HG02623 (cell line): ENCODE data around the gene OSBP2.

Source experiments
- ATAC-seq: cut with Tn5 transposase; IDR thresholded peaks from one replicate; pipeline ENCODE4 v1.9.1; 2021; ENCODE audit warnings: moderate library complexity; ENCODE audit not compliant: unreplicated experiment

OSBP2 gene

GRCh38 chr22:30806391-30806861 lies 111.8 kb downstream of the OSBP2 start:
- ATAC-seq = no peak

- no peak for ATAC-seq
These were observed 114.4 kb downstream of the OSBP2 start for GRCh38 chr22:30809086-30809485.

DNA sequence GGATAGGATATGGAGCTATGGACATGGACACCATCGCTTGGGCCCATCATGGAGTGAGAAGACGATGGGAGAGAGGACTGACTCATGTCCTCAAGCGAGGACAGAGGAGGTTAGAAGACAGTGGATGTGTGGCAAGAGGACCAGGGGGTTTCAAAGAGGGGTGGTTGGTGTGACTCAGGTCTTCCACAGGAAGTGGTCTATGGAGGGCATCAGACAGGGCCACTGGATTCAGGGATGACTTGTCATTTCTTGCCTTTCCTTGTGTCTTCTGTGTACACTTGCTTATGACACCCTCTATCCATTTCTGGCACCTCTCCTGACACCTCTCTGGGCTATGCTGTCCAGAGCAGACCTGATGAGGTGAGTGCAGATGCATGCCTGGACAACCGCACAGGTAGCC lies 115.4 kb downstream of the OSBP2 start:
- ATAC-seq = no peak

GRCh38 chr22:30813936-30814335 lies 119.3 kb downstream of the OSBP2 start:
- ATAC-seq = no peak

DNA sequence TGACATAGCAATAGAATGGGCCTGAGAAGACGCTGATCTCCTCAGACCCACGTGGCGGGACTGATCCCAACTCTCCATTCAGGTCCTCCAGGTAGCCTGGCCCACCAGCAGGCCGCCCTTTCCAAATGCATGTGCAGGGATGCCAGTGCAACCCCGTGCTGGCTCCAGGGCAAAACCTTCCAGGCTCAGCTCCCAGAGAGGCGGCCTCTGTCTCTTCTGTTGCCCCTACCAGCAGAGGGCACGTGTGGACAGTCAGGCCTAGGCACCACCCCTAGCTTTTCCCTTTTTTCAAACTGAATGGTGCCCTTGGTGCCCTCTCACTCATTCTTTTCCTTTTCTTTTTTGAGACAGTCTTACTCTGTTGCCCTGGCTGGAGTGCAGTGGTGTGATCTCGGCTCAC lies 121.7 kb downstream of the OSBP2 start:
- ATAC-seq = no peak

DNA sequence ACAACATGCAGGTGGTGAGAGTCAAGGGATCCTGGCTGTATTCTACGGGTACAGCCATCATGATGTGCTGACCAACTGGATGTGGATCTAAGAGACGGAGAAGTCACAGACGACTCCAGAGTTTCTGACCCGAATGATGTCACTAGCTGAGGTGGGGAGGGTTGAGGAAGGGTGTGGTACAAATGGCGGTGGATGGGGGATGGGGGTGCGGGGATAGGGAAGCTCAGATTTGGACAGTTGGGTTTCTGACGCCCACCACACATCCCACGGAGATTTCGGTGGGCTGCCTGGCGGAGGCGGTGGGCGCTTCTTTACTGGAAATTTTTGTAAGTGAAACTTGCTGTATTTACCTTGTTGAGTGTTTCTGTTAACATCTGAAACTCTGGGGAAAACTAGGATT lies 126.7 kb downstream of the OSBP2 start:
- no peak for ATAC-seq

DNA sequence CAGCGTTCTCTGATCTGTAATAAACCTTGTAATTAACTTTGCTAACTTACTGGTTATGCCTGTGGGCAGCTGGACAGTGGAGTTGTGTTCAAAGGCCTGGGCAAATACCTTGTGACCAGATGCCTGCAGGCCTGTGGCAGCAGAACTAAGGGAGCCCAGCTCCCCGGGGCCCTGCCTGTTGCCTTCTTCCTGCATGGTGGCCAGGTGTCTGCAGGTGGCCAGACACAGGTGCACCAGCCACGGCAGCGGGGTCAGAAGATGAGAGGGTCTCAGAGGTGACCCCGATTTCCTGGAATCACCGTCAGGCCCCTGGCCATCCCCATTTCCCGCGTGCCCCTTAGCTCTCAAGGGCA lies 127.2 kb downstream of the OSBP2 start:
- no peak for ATAC-seq

- no peak for ATAC-seq
These were observed 127.7 kb downstream of the OSBP2 start for GRCh38 chr22:30822216-30823014.

GRCh38 chr22:30823015-30823370 lies 128.3 kb downstream of the OSBP2 start:
- no peak for ATAC-seq

DNA sequence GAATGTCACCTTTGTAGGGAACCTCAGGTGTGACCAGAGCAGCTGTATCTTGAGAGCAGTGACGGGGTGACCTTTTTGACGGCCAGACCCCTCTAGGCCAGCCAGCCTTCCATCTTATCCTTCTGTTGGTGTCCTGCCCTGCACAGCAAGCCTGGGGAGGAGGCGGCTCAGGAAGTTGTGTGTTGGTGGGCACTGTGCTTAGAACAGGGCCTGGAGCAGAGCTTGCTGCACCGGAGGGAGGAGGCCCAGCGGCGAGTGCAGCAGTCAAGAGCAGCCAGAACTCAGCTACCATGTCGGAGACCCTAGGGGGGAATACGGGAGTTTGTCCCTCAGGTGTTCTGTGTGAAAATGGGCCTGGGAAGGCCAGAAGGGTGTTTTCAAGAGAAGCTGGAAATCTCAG lies 129.4 kb downstream of the OSBP2 start:
- no peak for ATAC-seq

DNA sequence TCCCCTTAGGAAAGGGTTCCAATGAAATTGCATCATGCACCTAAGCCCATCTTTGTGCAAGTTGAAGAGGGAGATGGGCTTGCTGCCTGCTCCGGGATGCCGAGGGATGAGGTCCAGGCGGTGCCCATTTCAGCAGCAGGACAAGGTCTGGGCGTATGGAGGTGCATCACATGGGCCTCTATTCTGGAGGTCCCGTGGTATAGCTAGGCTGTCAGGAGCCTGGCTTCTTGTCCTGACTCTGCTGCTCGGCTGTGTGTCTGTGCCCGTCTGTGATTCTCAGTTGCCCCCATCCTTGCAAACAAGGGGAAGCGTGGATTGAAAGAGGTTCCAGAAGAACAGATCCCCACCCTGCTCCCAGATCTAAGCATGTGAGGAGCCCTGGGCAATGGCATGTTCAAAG lies 130.0 kb downstream of the OSBP2 start:
- ATAC-seq = no peak

GRCh38 chr22:30825711-30826505 lies 131.2 kb downstream of the OSBP2 start:
- ATAC-seq = no peak

GRCh38 chr22:30826670-30827355 lies 132.1 kb downstream of the OSBP2 start:
- ATAC-seq = no peak

DNA sequence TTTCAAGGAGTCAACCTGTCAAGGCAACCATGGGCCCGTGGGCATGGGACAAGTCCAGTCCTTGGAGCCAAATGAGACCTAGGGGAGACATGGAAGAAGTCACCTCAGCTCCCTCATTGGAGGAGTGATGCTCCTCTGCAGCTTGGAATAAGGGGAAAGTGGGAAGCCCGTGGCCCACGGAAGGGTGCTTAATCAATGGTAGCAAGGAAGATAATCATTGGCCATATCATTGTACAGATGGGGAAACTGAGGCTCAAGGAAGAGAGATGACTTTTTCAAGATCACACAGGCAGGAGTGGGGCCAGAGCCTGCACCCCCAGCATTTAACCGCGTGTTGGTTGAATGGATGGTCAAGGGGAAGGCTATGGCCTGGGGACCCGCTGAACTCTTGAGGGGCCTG lies 133.0 kb downstream of the OSBP2 start:
- ATAC-seq = no peak

- ATAC-seq = no peak
These were observed 133.8 kb downstream of the OSBP2 start for GRCh38 chr22:30828187-30829155.

GRCh38 chr22:30829901-30830550 lies 135.4 kb downstream of the OSBP2 start:
- ATAC-seq = no peak

- ATAC-seq = no peak
These were observed 136.2 kb downstream of the OSBP2 start for GRCh38 chr22:30830907-30831306.

DNA sequence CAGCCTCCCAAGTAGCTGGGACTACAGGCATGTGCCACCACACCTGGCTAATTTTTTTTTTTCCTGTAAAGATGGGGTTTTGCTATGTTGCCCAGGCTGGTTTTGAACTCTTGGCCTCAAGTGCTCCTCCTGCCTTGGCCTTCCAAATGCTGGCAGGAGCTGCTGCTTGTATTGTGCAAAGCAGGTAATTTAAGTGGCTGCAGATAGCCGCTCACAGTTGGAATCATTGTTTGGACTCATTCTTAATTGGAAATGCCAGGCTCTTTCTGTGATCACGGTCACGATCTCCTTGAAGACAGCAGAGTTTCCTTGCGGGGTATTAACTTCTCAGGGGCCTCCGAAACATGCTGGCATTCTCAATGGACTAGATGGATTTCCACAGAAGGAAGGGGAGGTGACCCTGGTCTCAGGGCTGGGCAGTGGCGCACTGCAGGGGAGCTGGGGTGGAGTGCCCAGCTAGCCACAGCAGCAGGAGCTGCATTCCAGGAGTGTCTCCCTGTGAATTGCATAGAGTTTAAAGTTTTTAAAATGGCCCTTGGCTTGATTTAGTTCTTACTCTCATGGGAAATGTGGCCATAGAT lies 137.8 kb downstream of the OSBP2 start:
- ATAC-seq = no peak

DNA sequence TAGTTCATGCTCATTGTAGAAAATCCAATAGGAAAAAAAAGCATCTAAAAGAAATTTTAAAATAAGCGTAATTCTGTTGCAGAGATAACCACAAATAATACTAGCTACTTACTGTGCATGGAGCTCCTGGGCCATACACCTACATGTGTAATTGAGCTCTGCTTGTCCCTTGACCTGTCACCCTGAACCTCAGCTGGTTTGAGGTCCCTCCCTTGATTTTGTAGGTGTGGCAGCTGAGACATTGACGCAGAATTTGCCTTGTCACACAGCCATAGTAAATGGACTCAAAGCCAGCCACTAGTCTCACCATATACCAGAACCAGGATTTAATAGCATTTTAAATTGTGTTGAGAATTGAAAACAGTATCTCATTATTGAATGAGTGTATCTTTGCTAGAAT lies 138.6 kb downstream of the OSBP2 start:
- no peak for ATAC-seq

DNA sequence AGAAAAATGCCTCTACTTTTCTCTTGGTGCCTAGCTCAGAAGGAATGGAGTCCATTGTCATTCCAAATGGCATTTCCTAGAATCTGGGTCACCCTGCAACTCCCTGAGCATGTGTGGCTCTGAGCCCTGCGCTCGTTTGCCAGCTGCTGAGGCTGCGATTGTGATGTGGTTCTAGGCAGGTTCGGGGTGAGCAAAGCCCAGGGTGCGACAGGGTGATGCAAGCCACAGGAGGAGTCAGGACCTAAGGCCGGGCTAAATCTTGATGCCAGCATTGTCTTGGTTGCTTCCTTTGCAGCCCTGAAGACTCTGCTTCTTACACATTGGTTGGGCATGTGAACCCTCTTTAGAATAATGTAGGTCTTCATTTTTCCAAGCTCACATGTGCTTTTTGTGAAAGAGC lies 142.9 kb downstream of the OSBP2 start:
- no peak for ATAC-seq
